Activated naive CD4-positive, alpha-beta T cell treated with anti-CD3 and anti-CD28 coated beads, Interleukin-2, amount 10 ng/mL, durations not matched to agents 7 days and 5 days (primary cell): ENCODE measurements around the gene IL1RAPL2.

ENCODE experiments used
- CTCF ChIA-PET: fragments of 350-600 bp; sonication (Branson Sonifier 250); formaldehyde crosslinking; loops from one replicate; lab custom pipeline; 2021; ENCODE audit warnings: antibody characterized with exemption; lab: Charles Lee
- DNase-seq: peaks from one replicate; pipeline ENCODE4 v3.0.0-alpha.2; 2020
- H3K27ac Mint-ChIP-seq: one replicate; pipeline ENCODE4 v1.8.0; 2021; ENCODE audit warnings: mild to moderate bottlenecking, moderate library complexity, mixed read lengths
- H3K27me3 Mint-ChIP-seq: one replicate; pipeline ENCODE4 v1.8.0; 2021; ENCODE audit warnings: mild to moderate bottlenecking, mixed read lengths
- H3K36me3 Mint-ChIP-seq: one replicate; pipeline ENCODE4 v1.8.0; 2021; ENCODE audit warnings: mixed read lengths
- H3K4me1 Mint-ChIP-seq: one replicate; pipeline ENCODE4 v1.8.0; 2021; ENCODE audit warnings: mixed read lengths
- H3K4me3 Mint-ChIP-seq: one replicate; pipeline ENCODE4 v1.8.0; 2021; ENCODE audit warnings: mild to moderate bottlenecking, moderate library complexity, mixed read lengths
- H3K9me3 Mint-ChIP-seq: one replicate; pipeline ENCODE4 v1.8.0; 2021; ENCODE audit warnings: mixed read lengths

The IL1RAPL2 gene

DNA sequence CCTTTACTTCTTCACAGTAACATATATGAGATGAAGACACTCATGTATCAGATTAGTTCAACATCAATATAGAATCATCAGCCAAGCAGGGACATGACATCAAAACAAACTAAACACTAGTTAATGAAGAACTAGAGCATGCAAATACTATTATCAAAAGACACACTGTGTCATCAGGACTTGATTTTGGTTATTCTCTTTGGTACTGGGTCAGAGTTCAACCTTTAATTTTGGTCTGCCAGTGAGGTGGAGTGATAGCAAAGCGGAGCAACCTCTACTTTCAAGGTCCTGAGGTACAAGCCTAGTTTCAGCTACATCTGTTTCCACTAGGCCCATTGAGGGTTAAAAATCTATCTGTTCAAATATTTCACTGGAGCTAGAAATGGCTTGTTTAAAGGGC lies 584.0 kb downstream of the IL1RAPL2 start:
- Mint-ChIP-seq H3K27ac (no peak overlapping the region), H3K9me3 (no peaks in the 10 kb centered on the region), H3K36me3 (no peaks in the 10 kb centered on the region), H3K4me3 (no peak overlapping the region), H3K4me1 (no peaks in the 10 kb centered on the region), H3K27me3 (no peaks in the 10 kb centered on the region)
- no peak for DNase-seq
- CTCF ChIA-PET = no interaction called here

DNA sequence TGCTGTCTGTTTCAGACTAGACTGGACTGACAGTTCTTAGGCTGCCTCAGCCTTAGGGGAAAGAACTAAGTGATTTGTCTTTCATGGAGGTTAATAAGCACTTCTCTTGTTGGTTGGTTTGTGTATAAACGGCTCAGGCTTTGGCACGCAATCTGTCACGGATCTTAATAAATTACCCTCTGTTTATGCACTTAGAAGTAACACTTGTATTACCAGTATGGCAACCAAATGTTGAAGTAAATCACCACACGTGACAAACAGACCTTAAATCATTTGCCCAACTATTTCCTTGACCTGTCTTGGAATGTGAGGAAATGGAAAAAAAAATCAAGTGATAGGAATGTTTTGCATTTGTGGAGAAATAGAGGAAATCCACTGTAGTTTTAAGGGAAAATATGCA lies 584.6 kb downstream of the IL1RAPL2 start:
- Mint-ChIP-seq H3K4me1 (no peaks in the 10 kb centered on the region), H3K27me3 (no peaks in the 10 kb centered on the region), H3K4me3 (no peak overlapping the region), H3K9me3 (no peaks in the 10 kb centered on the region), H3K27ac (no peak overlapping the region), H3K36me3 (no peaks in the 10 kb centered on the region)
- CTCF ChIA-PET = no interaction called here
- DNase-seq = no peak

DNA sequence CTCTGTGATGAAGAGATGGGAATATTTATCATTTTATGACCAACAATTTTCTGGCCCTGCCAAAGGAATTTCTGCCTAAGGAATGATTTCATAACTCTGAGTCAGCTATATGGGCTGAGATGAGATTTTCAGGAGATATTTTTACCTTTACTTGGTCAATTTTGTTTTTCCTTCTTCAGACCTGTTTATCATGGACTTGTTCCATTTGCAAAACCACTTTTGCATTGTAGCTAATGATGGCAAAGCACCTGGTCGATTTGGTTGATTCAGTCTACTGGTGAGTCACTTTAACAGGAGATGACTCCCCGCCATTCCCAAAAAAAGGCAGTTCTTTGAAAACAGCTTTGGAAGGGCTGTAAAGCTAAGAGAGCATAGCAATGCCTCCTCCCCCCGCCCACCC lies 601.2 kb downstream of the IL1RAPL2 start:
- H3K9me3 Mint-ChIP-seq = no peaks in the 10 kb centered on the region
- no peak for DNase-seq
- H3K27me3 Mint-ChIP-seq = no peaks in the 10 kb centered on the region
- CTCF ChIA-PET = no interaction called here
- no peaks in the 10 kb centered on the region for H3K4me1 Mint-ChIP-seq
- no peaks in the 10 kb centered on the region for H3K36me3 Mint-ChIP-seq
- H3K27ac Mint-ChIP-seq = no peak overlapping the region
- no peak overlapping the region for H3K4me3 Mint-ChIP-seq

DNA sequence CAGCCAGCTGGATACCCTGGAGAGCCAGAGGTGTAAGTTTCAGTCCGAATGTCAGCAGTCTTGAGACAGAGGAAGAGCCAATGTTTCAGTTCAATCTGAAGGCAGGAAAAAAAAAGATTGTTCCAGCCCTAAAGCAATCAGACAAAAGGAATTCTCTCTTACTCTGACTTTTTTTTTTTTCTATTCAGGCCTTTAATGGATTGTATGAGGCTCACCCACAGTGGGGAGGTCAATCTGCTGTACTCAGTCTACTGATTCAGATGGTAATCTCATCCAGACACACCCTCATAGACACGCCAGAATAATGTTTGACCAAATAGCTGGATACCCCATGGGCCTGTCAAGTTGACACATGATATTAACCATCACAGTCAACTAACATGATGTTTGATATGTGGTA lies 602.6 kb downstream of the IL1RAPL2 start:
- no peaks in the 10 kb centered on the region for H3K27me3 Mint-ChIP-seq
- H3K4me3 Mint-ChIP-seq = no peak overlapping the region
- no peak for DNase-seq
- no peaks in the 10 kb centered on the region for H3K9me3 Mint-ChIP-seq
- CTCF ChIA-PET = interaction anchor here (0.6 kb wide), 1 partner anchor 381 kb away, joined by 3 read pairs; no protein-coding TSS in a partner anchor
- no peak overlapping the region for H3K27ac Mint-ChIP-seq
- no peaks in the 10 kb centered on the region for H3K4me1 Mint-ChIP-seq
- no peaks in the 10 kb centered on the region for H3K36me3 Mint-ChIP-seq

DNA sequence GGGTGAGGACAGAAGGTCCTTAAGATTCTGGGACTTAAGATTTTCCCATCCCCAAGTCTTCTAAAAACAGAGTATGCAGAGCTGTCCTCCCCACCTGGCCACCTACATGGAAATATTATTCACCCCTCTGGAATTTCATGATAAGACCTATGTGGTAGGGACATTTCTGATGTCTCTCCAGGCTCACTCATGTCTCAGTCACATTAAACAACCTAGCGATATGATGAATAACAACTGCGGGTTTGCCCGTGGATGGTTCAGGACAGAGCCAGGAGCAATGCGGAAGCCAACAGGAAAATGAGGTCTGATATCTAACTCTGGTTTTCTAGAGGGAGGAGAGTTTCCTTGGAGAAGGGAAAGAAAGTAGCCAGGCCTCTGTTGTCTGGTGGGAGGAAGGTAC lies 607.1 kb downstream of the IL1RAPL2 start:
- CTCF ChIA-PET = no interaction called here
- Mint-ChIP-seq H3K9me3 (no peaks in the 10 kb centered on the region), H3K27me3 (no peaks in the 10 kb centered on the region), H3K36me3 (no peaks in the 10 kb centered on the region), H3K27ac (no peak overlapping the region), H3K4me3 (no peak overlapping the region), H3K4me1 (no peaks in the 10 kb centered on the region)
- DNase-seq = no peak

DNA sequence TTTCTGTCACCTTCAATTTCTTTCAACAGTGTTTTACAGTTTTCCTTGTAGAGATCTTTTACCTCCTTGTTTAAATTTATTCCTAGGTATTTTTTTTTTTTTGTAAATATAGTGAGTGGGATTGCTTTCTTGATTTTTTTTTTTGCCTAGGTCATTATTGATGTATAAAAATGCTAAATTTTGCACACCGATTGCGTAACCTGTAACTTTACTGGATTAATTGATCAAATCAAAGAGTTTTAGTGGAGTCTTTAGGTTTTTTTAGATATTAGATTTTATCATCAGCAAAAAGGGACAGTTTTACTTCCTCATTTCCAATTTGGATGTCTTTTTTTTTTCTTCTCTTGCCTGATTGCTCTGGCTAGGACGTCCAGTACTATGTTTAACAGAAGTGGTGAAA lies 613.6 kb downstream of the IL1RAPL2 start:
- no peak for DNase-seq
- Mint-ChIP-seq H3K4me3 (no peak overlapping the region), H3K27ac (no peak overlapping the region), H3K36me3 (no peaks in the 10 kb centered on the region), H3K9me3 (no peaks in the 10 kb centered on the region), H3K4me1 (no peaks in the 10 kb centered on the region), H3K27me3 (no peaks in the 10 kb centered on the region)
- CTCF ChIA-PET = no interaction called here

DNA sequence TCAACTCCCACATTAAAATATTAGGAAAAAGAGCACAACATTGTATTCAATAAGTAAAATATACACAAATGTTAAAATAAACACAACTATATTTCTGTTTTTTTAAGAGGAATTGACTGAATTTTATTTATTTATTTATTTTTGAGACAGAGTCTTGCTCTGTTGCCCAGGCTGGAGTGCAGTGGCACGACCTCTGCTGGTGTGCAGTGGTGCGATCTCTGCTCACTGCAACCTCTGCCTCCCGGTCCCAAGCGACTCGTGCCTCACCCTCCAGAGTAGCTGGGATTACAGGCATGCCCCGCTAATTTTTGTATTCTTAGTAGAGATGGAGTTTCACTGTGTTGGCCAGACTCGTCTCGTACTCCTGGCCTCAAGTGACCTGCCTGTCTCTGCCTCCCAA lies 623.1 kb downstream of the IL1RAPL2 start:
- H3K9me3 Mint-ChIP-seq = no peaks in the 10 kb centered on the region
- DNase-seq = no peak

DNA sequence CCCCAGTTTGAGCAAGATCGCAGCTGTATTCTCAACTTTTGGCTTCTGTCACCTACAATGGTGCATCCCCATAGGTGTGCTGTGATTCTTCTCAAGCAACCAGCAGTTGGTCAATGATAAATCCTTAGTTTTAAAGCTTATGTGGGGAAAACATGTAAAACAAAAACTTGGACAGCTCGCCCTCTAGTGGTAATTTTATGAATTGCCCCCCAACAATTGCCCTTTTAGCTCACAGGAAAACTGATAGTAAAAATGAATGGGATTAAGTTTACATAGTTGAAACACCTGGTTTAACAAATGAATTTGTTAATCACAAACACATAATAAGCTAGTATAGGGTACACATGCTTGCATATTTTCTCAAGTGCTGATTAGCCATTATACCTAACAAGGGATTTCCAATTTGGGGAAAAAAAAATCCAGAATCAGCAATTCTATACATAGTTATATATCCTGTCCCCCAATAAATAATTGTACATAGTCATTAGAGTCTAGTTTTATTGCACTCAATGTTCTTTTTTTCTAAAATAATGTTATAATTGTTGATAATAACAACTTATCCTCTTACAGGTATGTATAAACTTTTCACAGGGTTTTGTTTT lies 624.4 kb downstream of the IL1RAPL2 start:
- no peaks in the 10 kb centered on the region for H3K9me3 Mint-ChIP-seq
- no peaks in the 10 kb centered on the region for H3K36me3 Mint-ChIP-seq
- H3K4me3 Mint-ChIP-seq = no peak overlapping the region
- no peaks in the 10 kb centered on the region for H3K27me3 Mint-ChIP-seq
- no peaks in the 10 kb centered on the region for H3K4me1 Mint-ChIP-seq
- no peak for DNase-seq
- CTCF ChIA-PET = interaction anchor here (0.6 to 1.7 kb wide), 2 partner anchors 16 to 34 kb away, joined by 3 to 6 read pairs; no protein-coding TSS in a partner anchor
- no peak overlapping the region for H3K27ac Mint-ChIP-seq

More for the DNA sequence above, 623.1 kb downstream of the IL1RAPL2 start:
- Mint-ChIP-seq H3K4me3 (no peak overlapping the region), H3K27ac (no peak overlapping the region), H3K27me3 (no peaks in the 10 kb centered on the region), H3K4me1 (no peaks in the 10 kb centered on the region), H3K36me3 (no peaks in the 10 kb centered on the region)
- CTCF ChIA-PET = interaction anchor here (1.7 kb wide), 1 partner anchor 17 kb away, joined by 6 read pairs; no protein-coding TSS in a partner anchor

DNA sequence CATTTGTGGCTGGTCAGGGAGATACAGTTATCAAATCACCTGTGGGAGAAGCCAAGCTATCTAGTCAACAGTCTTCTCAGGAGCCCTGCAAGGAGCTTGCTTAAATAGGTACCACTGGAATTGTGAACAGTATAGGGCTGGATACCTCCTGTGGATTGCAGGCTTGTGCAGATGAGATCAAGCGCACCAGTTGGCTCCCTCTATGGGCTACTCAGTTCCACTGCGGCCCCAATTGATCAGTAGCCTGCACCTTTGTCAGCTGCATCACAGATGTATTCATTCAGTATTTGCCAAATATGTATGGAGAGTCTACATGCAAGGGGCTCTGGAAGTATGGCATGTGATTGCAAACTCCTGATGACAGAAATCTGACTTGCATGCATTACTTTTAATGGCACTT lies 625.9 kb downstream of the IL1RAPL2 start:
- no peaks in the 10 kb centered on the region for H3K9me3 Mint-ChIP-seq
- H3K4me3 Mint-ChIP-seq = no peak overlapping the region
- H3K4me1 Mint-ChIP-seq = no peaks in the 10 kb centered on the region
- no peak for DNase-seq
- CTCF ChIA-PET = no interaction called here
- no peak overlapping the region for H3K27ac Mint-ChIP-seq
- no peaks in the 10 kb centered on the region for H3K27me3 Mint-ChIP-seq
- H3K36me3 Mint-ChIP-seq = no peaks in the 10 kb centered on the region

DNA sequence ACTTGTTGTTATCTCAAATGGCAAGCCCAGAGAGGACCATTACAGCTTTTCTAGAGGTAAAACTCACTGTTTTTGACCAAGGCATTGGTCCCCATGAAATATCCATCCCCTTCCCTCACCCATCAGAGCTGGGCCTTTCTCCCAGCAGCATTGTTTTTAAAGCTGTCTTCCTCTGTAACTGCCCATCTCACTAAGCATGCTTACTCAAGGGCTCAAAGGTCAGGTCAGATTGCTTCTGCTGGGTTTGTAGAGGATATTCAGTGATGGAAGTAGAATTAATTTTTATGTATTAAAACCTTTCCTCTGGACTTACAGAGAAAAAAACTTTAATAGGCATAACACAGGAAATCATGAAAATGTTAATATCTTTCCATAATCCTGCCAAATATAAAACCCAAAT lies 643.4 kb downstream of the IL1RAPL2 start:
- Mint-ChIP-seq H3K4me3 (no peak overlapping the region), H3K27me3 (no peaks in the 10 kb centered on the region), H3K4me1 (no peaks in the 10 kb centered on the region), H3K27ac (no peak overlapping the region), H3K36me3 (no peaks in the 10 kb centered on the region), H3K9me3 (no peaks in the 10 kb centered on the region)
- CTCF ChIA-PET = no interaction called here
- no peak for DNase-seq

DNA sequence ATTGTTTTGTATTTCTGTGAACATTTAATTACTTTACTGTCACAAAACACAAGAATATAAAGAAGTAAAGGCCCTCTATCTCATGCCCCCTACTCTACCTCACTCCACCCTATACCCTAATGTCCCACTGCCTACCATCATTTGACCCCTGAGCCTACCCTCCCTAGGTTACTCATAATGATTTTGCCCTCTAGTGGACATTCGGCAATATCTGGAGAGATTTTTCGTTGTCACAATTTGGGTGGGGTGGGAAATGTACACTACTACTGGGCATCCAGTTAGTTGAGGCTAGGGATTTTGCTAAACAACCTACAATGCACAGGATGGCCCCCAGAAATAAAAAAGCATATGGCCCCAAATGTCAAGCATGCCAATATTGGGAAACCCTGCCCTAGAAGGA lies 644.3 kb downstream of the IL1RAPL2 start:
- CTCF ChIA-PET = no interaction called here
- no peaks in the 10 kb centered on the region for H3K36me3 Mint-ChIP-seq
- DNase-seq = no peak
- no peaks in the 10 kb centered on the region for H3K9me3 Mint-ChIP-seq
- H3K4me3 Mint-ChIP-seq = no peak overlapping the region
- H3K27me3 Mint-ChIP-seq = no peaks in the 10 kb centered on the region
- no peak overlapping the region for H3K27ac Mint-ChIP-seq
- no peaks in the 10 kb centered on the region for H3K4me1 Mint-ChIP-seq

DNA sequence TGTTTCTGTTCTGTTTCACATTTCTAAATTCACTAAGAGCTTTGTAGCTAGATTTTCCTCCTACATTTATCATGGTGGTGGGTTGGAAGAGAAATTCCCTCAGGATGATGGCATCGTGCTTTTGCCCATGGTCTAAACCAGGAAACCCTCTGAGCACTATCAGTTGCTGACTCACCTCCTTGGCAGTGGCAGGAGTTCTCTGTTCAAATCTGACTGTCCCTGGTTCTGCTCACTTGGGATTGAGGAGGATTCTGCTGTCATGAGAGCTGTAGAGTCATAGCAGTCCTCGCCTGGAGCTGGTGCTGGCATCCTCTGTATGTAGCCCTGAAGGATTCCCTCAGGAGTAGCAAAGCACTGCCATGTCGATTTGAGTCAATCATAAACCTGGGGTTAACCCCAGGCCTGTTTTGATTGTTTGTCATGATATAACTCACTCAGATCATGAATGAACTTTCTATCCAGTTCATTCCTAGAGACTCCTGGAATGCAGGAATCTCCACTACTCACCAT lies 645.1 kb downstream of the IL1RAPL2 start:
- H3K9me3 Mint-ChIP-seq = no peaks in the 10 kb centered on the region
- CTCF ChIA-PET = no interaction called here
- H3K27ac Mint-ChIP-seq = no peak overlapping the region
- no peak overlapping the region for H3K4me3 Mint-ChIP-seq
- no peaks in the 10 kb centered on the region for H3K36me3 Mint-ChIP-seq
- H3K4me1 Mint-ChIP-seq = no peaks in the 10 kb centered on the region
- no peak for DNase-seq
- no peaks in the 10 kb centered on the region for H3K27me3 Mint-ChIP-seq

DNA sequence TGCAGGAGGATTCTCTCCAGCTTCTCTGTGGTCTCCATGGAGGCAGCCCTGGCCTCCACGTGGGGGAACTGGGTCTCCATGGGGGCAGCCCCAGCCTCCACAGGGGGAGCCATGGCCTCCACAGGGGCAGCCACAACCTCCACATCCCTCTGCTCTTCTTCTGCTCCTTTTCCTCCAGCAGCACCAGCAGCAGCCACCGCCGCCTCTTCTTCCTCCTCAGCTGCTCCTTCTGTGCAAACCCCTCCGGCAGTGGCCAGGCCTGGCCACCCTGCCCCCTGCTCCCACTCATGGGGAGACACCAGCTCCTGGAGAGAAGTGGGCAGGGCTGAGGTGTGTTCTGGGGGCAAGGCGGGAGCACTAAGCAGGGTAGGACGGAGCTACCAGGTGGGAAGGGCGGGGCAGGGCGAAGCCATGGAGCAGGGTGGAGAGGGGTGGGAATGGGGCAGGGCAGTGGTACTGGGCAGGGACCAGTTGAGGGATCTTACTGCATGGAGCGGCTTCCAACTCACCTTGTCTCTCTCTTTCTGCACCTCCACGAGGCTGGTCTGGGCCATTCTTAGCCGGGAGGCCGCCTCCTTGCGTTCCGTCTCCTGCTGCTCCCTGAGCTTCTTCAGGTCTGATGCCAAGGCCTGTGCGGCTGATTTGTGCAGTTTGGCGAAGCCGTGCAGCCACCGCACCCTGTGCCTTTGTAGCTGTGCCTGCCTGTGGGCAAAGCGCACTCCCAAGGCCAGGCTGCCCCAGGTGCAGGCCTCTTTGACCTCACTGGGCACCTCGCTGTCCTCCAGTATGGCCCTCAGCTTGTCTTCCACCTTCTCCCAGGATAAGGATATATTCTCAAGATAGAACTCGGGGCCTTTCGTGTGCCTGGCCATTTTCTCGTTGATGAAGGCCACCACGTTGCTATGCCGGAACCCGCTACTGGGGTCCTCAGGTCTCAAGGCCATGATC lies 653.7 kb downstream of the IL1RAPL2 start:
- CTCF ChIA-PET = no interaction called here
- no peaks in the 10 kb centered on the region for H3K4me1 Mint-ChIP-seq
- no peak overlapping the region for H3K4me3 Mint-ChIP-seq
- peaks cover 5% of the 10 kb centered on the region for H3K9me3 Mint-ChIP-seq
- no peak for DNase-seq
- H3K36me3 Mint-ChIP-seq = no peaks in the 10 kb centered on the region
- H3K27me3 Mint-ChIP-seq = no peaks in the 10 kb centered on the region
- H3K27ac Mint-ChIP-seq = no peak overlapping the region

DNA sequence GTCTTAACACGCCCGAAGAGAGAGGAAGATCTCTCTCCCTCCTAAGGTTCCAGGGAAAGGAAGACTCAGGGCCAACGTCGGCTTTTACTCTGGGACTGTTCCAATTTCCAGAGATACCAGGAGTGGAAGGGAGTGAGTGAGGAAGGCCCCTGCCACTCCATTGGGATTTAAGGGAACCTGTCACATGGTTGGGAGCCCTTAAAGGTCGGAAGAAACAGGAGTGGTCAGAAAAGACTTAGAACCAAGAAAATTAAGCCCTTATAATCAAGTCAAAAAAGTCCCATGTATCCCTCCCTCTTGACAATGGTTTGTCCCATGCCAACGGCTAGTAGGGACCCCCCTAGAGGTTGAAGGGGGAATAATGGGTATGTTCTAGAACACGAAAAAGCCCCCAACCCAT lies 654.6 kb downstream of the IL1RAPL2 start, which contains the start of gene TEX13A:
TSS of gene TEX13A (minus strand) at position 59 of the 400 bp plus-strand sequence. CDS start 297 bp downstream, outside the sequence.
- Mint-ChIP-seq H3K27ac (no peak within 1 kb of the TSS), H3K27me3 (no peaks in the 10 kb centered on the region), H3K36me3 (no peaks in the 10 kb centered on the region), H3K4me1 (no peaks in the 10 kb centered on the region), H3K4me3 (no peak within 1 kb of the TSS), H3K9me3 (peaks cover 5% of the 10 kb centered on the region)
- DNase-seq = no peak
- CTCF ChIA-PET = no interaction called here
